ENCODE measurements around the gene KCNE3. TPM values are rescaled to one million over a fixed set of nuclear protein-coding genes. Genes with fewer than 3 reads are reported as not detected.

Gene KCNE3
- total RNA-seq, 1 donor from 2014 or later, result not detected

DNA sequence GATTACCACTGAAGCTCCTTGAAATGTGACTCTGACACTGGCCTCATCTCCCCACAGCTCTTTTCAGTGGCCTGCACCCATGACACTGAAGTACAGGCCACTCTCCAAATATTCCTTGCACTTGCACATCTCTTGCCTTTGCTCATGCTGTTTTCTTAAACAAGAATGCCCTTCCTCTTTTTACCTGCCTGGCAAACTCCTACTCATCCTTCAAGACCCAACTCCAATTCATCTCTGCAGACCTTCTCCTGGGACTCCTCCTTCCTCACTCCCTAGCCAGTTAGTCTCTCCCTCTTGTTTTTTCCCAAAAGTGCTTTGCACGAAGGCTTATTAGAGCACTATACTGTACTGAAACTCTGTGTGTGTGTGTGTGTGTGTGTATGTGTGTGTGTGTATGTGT, 2.6 kb downstream of the KCNE3 start:
- no peaks in the 10 kb centered on the region for H3K36me3 Mint-ChIP-seq (ENCODE audit: low read depth)
- peaks cover 35% of the 10 kb centered on the region for H3K27me3 Mint-ChIP-seq
- no peaks in the 10 kb centered on the region for H3K9me3 Mint-ChIP-seq
- H3K27ac Mint-ChIP-seq, result no peak overlapping the region
- intact Hi-C loops (cut with micrococcal nuclease), result no loop called here
- no peak for DNase-seq
- no peak overlapping the region for H3K4me3 Mint-ChIP-seq
- no peaks in the 10 kb centered on the region for H3K4me1 Mint-ChIP-seq

- Mint-ChIP-seq H3K27ac (no peak overlapping the region), H3K36me3 (ENCODE audit: low read depth) (no peaks in the 10 kb centered on the region), H3K4me1 (no peaks in the 10 kb centered on the region), H3K9me3 (no peaks in the 10 kb centered on the region), H3K27me3 (peaks cover 31% of the 10 kb centered on the region), H3K4me3 (no peak overlapping the region)
- intact Hi-C loops (cut with micrococcal nuclease), result no loop called here
- DNase-seq, result no peak
Measured at GRCh38 chr11:74463216-74463615, 4.1 kb downstream of the KCNE3 start.

- Mint-ChIP-seq H3K9me3 (no peaks in the 10 kb centered on the region), H3K27me3 (peaks cover 26% of the 10 kb centered on the region), H3K36me3 (ENCODE audit: low read depth) (no peaks in the 10 kb centered on the region), H3K4me1 (no peaks in the 10 kb centered on the region), H3K4me3 (no peak overlapping the region), H3K27ac (no peak overlapping the region)
- intact Hi-C loops (cut with micrococcal nuclease), result no loop called here
- no peak for DNase-seq
Measured at GRCh38 chr11:74462631-74463030, 4.7 kb downstream of the KCNE3 start.

DNA sequence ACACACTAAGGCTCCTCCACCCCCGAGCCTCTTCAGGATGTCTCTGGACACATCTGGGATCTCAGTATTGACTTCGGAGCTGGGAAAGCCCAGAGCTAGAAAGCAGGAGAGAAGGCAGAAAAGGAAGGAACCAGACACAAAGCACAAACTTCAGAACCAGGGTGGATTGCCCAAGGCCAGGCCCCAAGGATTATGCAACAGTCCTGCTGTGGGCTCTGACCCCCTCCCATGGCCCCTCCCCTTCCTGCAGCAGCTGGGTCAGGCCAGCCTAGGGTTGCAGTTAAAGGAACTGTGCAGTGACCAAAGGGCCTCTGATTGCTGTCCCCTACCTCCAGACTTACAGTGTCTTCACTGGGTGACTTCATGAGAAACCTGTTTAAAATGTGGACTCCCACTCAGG, 5.3 kb downstream of the KCNE3 start:
- H3K27me3 Mint-ChIP-seq, result peaks cover 24% of the 10 kb centered on the region
- H3K36me3 Mint-ChIP-seq (ENCODE audit: low read depth), result no peaks in the 10 kb centered on the region
- intact Hi-C loops (cut with micrococcal nuclease), result no loop called here

GRCh38 chr11:74460481-74461154, 6.7 kb downstream of the KCNE3 start:
- intact Hi-C loops (cut with micrococcal nuclease), result no loop called here
- no peak overlapping the region for H3K4me3 Mint-ChIP-seq
- H3K27me3 Mint-ChIP-seq, result peaks cover 12% of the 10 kb centered on the region
- no peaks in the 10 kb centered on the region for H3K9me3 Mint-ChIP-seq
- H3K27ac Mint-ChIP-seq, result no peak overlapping the region
- no peaks in the 10 kb centered on the region for H3K36me3 Mint-ChIP-seq (ENCODE audit: low read depth)
- H3K4me1 Mint-ChIP-seq, result no peaks in the 10 kb centered on the region
- no peak for DNase-seq

More for the DNA sequence above, 5.3 kb downstream of the KCNE3 start:
- Mint-ChIP-seq H3K4me3 (no peak overlapping the region), H3K27ac (no peak overlapping the region), H3K9me3 (no peaks in the 10 kb centered on the region), H3K4me1 (no peaks in the 10 kb centered on the region)
- DNase-seq, result no peak

DNA sequence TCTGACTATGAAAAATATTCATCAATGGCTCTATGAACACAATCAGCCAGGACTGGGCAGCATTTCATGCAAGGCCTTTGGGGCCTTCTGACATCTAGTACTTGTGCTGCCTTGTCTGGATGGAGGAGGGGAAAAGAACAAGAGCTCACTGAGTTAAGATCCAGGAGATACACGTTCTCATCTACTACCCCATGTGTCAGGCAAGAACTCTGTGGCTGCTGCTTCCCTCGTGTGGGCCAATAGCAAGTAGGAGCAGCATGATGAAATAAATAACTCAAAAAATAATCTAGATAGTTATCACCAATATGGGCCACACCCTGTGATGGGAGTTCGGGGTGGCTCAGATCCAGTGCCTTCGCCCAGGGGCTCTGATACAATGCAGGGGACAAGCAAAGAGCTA, 7.3 kb downstream of the KCNE3 start:
- H3K4me3 Mint-ChIP-seq, result no peak overlapping the region

GRCh38 chr11:74459584-74459983, 7.8 kb downstream of the KCNE3 start:
- Mint-ChIP-seq H3K36me3 (ENCODE audit: low read depth) (no peaks in the 10 kb centered on the region), H3K27me3 (peaks cover 6% of the 10 kb centered on the region), H3K9me3 (no peaks in the 10 kb centered on the region), H3K4me1 (no peaks in the 10 kb centered on the region), H3K4me3 (no peak overlapping the region), H3K27ac (no peak overlapping the region)
- DNase-seq, result no peak
- intact Hi-C loops (cut with micrococcal nuclease), result loop anchor here (10.0 kb wide), 1 partner anchor 265 kb away; no protein-coding TSS in a partner anchor

More for the DNA sequence above, 7.3 kb downstream of the KCNE3 start:
- no peak overlapping the region for H3K27ac Mint-ChIP-seq
- intact Hi-C loops (cut with micrococcal nuclease), result no loop called here
- H3K9me3 Mint-ChIP-seq, result no peaks in the 10 kb centered on the region
- H3K36me3 Mint-ChIP-seq (ENCODE audit: low read depth), result no peaks in the 10 kb centered on the region
- no peaks in the 10 kb centered on the region for H3K4me1 Mint-ChIP-seq
- H3K27me3 Mint-ChIP-seq, result peaks cover 10% of the 10 kb centered on the region
- no peak for DNase-seq

GRCh38 chr11:74457356-74457755, 10.0 kb downstream of the KCNE3 start:
- intact Hi-C loops (cut with micrococcal nuclease), result loop anchor here (10.0 kb wide), 1 partner anchor 267 kb away; no protein-coding TSS in a partner anchor
- H3K27me3 Mint-ChIP-seq, result peaks cover 2% of the 10 kb centered on the region
- no peaks in the 10 kb centered on the region for H3K36me3 Mint-ChIP-seq (ENCODE audit: low read depth)
- H3K27ac Mint-ChIP-seq, result no peak overlapping the region
- no peak overlapping the region for H3K4me3 Mint-ChIP-seq
- H3K4me1 Mint-ChIP-seq, result peaks cover 4% of the 10 kb centered on the region
- DNase-seq, result no peak
- H3K9me3 Mint-ChIP-seq, result no peaks in the 10 kb centered on the region

- no peaks in the 10 kb centered on the region for H3K36me3 Mint-ChIP-seq (ENCODE audit: low read depth)
- peak; percentile 88 for DNase-seq
- no peak overlapping the region for H3K27ac Mint-ChIP-seq
- peaks cover 7% of the 10 kb centered on the region for H3K4me1 Mint-ChIP-seq
- no peak overlapping the region for H3K4me3 Mint-ChIP-seq
- peaks cover 5% of the 10 kb centered on the region for H3K27me3 Mint-ChIP-seq
- intact Hi-C loops (cut with micrococcal nuclease), result loop anchor here (1.0 to 10.0 kb wide), 2 partner anchors 117 to 271 kb away; no protein-coding TSS in a partner anchor
- no peaks in the 10 kb centered on the region for H3K9me3 Mint-ChIP-seq
Measured at GRCh38 chr11:74453373-74453975, 13.9 kb downstream of the KCNE3 start.

- H3K27me3 Mint-ChIP-seq, result peaks cover 5% of the 10 kb centered on the region
- no peak overlapping the region for H3K27ac Mint-ChIP-seq
- no peak overlapping the region for H3K4me3 Mint-ChIP-seq
- no peak for DNase-seq
- peaks cover 7% of the 10 kb centered on the region for H3K4me1 Mint-ChIP-seq
- intact Hi-C loops (cut with micrococcal nuclease), result loop anchor here (10.0 kb wide), 1 partner anchor 272 kb away; no protein-coding TSS in a partner anchor
- H3K9me3 Mint-ChIP-seq, result no peaks in the 10 kb centered on the region
- no peaks in the 10 kb centered on the region for H3K36me3 Mint-ChIP-seq (ENCODE audit: low read depth)
Measured at GRCh38 chr11:74452366-74452765, 15.0 kb downstream of the KCNE3 start.

DNA sequence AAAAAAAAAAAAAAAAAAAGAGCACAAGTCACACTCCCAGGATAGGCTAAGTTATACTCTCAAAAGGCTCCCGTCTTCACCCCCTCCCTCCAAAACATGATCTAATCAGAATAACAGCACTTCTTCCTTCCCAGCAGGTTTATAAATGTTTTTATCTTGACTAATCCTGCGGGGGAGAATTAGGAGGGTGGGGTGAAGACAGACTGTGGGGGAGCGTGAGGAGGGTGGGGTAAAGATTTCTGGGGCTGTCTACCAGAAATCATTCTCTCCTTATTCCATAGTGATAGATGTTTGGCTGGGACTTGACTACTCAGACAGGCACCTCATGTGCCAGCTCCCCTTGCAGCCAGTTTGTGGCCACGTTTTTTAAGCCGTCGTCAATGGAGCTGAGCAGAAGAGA, 17.0 kb downstream of the KCNE3 start:
- peaks cover 5% of the 10 kb centered on the region for H3K27me3 Mint-ChIP-seq
- H3K4me1 Mint-ChIP-seq, result peaks cover 7% of the 10 kb centered on the region
- DNase-seq, result no peak
- no peaks in the 10 kb centered on the region for H3K9me3 Mint-ChIP-seq
- H3K36me3 Mint-ChIP-seq (ENCODE audit: low read depth), result no peaks in the 10 kb centered on the region
- intact Hi-C loops (cut with micrococcal nuclease), result loop anchor here (10.0 kb wide), 1 partner anchor 274 kb away; no protein-coding TSS in a partner anchor
- H3K27ac Mint-ChIP-seq, result no peak overlapping the region
- no peak overlapping the region for H3K4me3 Mint-ChIP-seq

- peak; percentile 83 for DNase-seq
- intact Hi-C loops (cut with micrococcal nuclease), result loop anchor here (1.0 kb wide), 3 partner anchors 61 to 485 kb away; no protein-coding TSS in a partner anchor
- Mint-ChIP-seq H3K4me3 (no peak overlapping the region), H3K27ac (no peak overlapping the region), H3K9me3 (no peaks in the 10 kb centered on the region), H3K4me1 (peaks cover 7% of the 10 kb centered on the region), H3K36me3 (ENCODE audit: low read depth) (no peaks in the 10 kb centered on the region), H3K27me3 (peaks cover 5% of the 10 kb centered on the region)
Measured at GRCh38 chr11:74449369-74449931, 17.9 kb downstream of the KCNE3 start.

- H3K4me3 Mint-ChIP-seq, result no peak overlapping the region
- H3K9me3 Mint-ChIP-seq, result no peaks in the 10 kb centered on the region
- intact Hi-C loops (cut with micrococcal nuclease), result no loop called here
- DNase-seq, result no peak
- H3K27me3 Mint-ChIP-seq, result peaks cover 3% of the 10 kb centered on the region
- H3K27ac Mint-ChIP-seq, result no peak overlapping the region
- no peaks in the 10 kb centered on the region for H3K36me3 Mint-ChIP-seq (ENCODE audit: low read depth)
- peaks cover 3% of the 10 kb centered on the region for H3K4me1 Mint-ChIP-seq
Measured at GRCh38 chr11:74447720-74448119, 19.6 kb downstream of the KCNE3 start.

GRCh38 chr11:74446532-74446938, 20.8 kb downstream of the KCNE3 start:
- intact Hi-C loops (cut with micrococcal nuclease), result no loop called here
- Mint-ChIP-seq H3K27ac (no peak overlapping the region), H3K27me3 (peaks cover 2% of the 10 kb centered on the region), H3K4me3 (no peak overlapping the region), H3K36me3 (ENCODE audit: low read depth) (no peaks in the 10 kb centered on the region), H3K4me1 (peaks cover 3% of the 10 kb centered on the region), H3K9me3 (no peaks in the 10 kb centered on the region)
- DNase-seq, result no peak

All from activated CD4-positive, alpha-beta T cell treated with anti-CD3 and anti-CD28 coated beads, Interleukin-2, amount 10 ng/mL, durations not matched to agents 24 days and 14 days (primary cell).